ENCODE measurements around the gene COBL.

Gene COBL

GRCh38 chr7:51182636-51183166 lies 133.9 kb downstream of the COBL start:
- peak in 1 of 2 donors; percentile 9 for ATAC-seq

- ATAC-seq: no peak
Measured at GRCh38 chr7:51180092-51180491, 136.5 kb downstream of the COBL start.

GRCh38 chr7:51175992-51176388 lies 140.6 kb downstream of the COBL start:
- no peak for ATAC-seq

GRCh38 chr7:51175316-51175991 lies 141.2 kb downstream of the COBL start:
- ATAC-seq: no peak

GRCh38 chr7:51165337-51165736 lies 151.3 kb downstream of the COBL start:
- no peak for ATAC-seq

- ATAC-seq: peak; percentile 78 to 92
Measured at GRCh38 chr7:51162724-51163329, 153.8 kb downstream of the COBL start.

- no peak for ATAC-seq
Measured at GRCh38 chr7:51161937-51162336, 154.7 kb downstream of the COBL start.

GRCh38 chr7:51160990-51161615 lies 155.5 kb downstream of the COBL start:
- peak in 1 of 2 donors; percentile 30 for ATAC-seq

- ATAC-seq: no peak
Measured at GRCh38 chr7:51160411-51160810, 156.2 kb downstream of the COBL start.

GRCh38 chr7:51158742-51159445 lies 157.7 kb downstream of the COBL start:
- no peak for ATAC-seq

- ATAC-seq: no peak
Measured at GRCh38 chr7:51158211-51158610, 158.4 kb downstream of the COBL start.

- ATAC-seq: no peak
Measured at GRCh38 chr7:51154201-51154600, 162.4 kb downstream of the COBL start.

GRCh38 chr7:51152706-51153200 lies 163.9 kb downstream of the COBL start:
- ATAC-seq: no peak

- no peak for ATAC-seq
Measured at GRCh38 chr7:51151455-51151854, 165.2 kb downstream of the COBL start.

GRCh38 chr7:51150193-51150592 lies 166.4 kb downstream of the COBL start:
- ATAC-seq: no peak

- no peak for ATAC-seq
Measured at GRCh38 chr7:51148216-51148615, 168.4 kb downstream of the COBL start.

GRCh38 chr7:51146816-51147586 lies 169.6 kb downstream of the COBL start:
- ATAC-seq: no peak

- ATAC-seq: no peak
Measured at GRCh38 chr7:51144178-51144577, 172.4 kb downstream of the COBL start.

GRCh38 chr7:51142741-51143385 lies 173.7 kb downstream of the COBL start:
- ATAC-seq: no peak

GRCh38 chr7:51141451-51142003 lies 175.1 kb downstream of the COBL start:
- no peak for ATAC-seq
